Right cardiac atrium (tissue), 5 donors: Measurements from ENCODE around the gene LURAP1L. TPM values are rescaled to one million over a fixed set of nuclear protein-coding genes. Genes with fewer than 3 reads are reported as not detected.
"Not testable (repeated sequence)": the region's sequence is repeated elsewhere in the genome, so short reads cannot be mapped to it uniquely, and the experiment has no call there.

Experiments
- ATAC-seq, 2 donors: fragments of 200-7000 bp; cut with Tn5 transposase; one replicate each; pipeline versions ENCODE4 v1.8.0 to v1.9.1; 2020; ENCODE audit warnings: moderate library complexity in 2 of 2, mild to moderate bottlenecking in 1 of 2
- DNase-seq, 3 donors: peaks; one replicate each; pipeline ENCODE4 v3.0.0-alpha.2; 2020
- H3K27ac ChIP-seq: one replicate; pipeline ENCODE4 v1.5.1; 2013; ENCODE audit warnings: mild to moderate bottlenecking, low read length, control low read depth, moderate library complexity
- H3K27me3 ChIP-seq: one replicate; pipeline ENCODE4 v1.6.1; 2013; ENCODE audit not compliant: control insufficient read depth, insufficient read depth
- H3K4me1 ChIP-seq: one replicate; pipeline ENCODE4 v1.6.1; 2013; ENCODE audit warnings: low read length; ENCODE audit not compliant: control insufficient read depth, insufficient read depth
- H3K4me3 ChIP-seq: one replicate; pipeline ENCODE4 v1.5.1; 2013; ENCODE audit warnings: low read length, control low read depth
- H3K9me3 ChIP-seq: one replicate; pipeline ENCODE4 v1.6.1; 2013; ENCODE audit warnings: low read length; ENCODE audit not compliant: control insufficient read depth
- WGBS: extraction: QIAGEN DNeasy Blood & Tissue Kit; methylation state at CpG from one replicate; pipeline ENCODE4 v1.1.7; 2013; 5-methylcytosine and 5-hydroxymethylcytosine counted together
- intact Hi-C, 4 donors: fragments of 100-400 bp; cut with DNase I; formaldehyde crosslinking; loops; one replicate each; pipeline versions ENCODE4 v1.11.0 to v1.14.0; 2022 to 2023
- polyA plus RNA-seq: library from polyadenylated mRNA; stranded (reverse); fragments of 200-250 nt; gene quantifications from one replicate; pipeline ENCODE4 v1.2.3, GENCODE V29; 2013
- total RNA-seq, 4 donors: library from RNA; stranded (reverse); fragmentation: NEBNext Ultra II Directional; extraction: Animal tissue kit (Norgen Biotek cat#: 25700); gene quantifications; one replicate each; pipeline ENCODE4 v1.2.1, GENCODE V29; 2021
- donor health status: healthy with polysubstance abuse.
- donor health status: DM: no; HTN: yes; CAD: no.
- donor health status: DM: no; HTN: no; CAD: no.
- donor health status: DM: no; HTN: yes; CAD: no; lungs with severe emphysema.
- donor health status: DM: yes; HTN: yes; CAD: no.

Gene LURAP1L
- total and polyA plus RNA-seq, 5 donors, result 2.1 to 3.4 (median 2.8) TPM

GRCh38 chr9:12860998-12861397, 86.2 kb downstream of the LURAP1L start:
- Histone ChIP-seq H3K9me3 (no peaks in the 10 kb centered on the region), H3K27me3 (no peaks in the 10 kb centered on the region), H3K4me1 (no peaks in the 10 kb centered on the region), H3K27ac (no peak overlapping the region), H3K4me3 (no peak overlapping the region)
- intact Hi-C loops, result no loop called here
- ATAC-seq (no peak), DNase-seq (no peak)
- 98% methylated on average over 1 of the region's 1 CpG for WGBS

DNA sequence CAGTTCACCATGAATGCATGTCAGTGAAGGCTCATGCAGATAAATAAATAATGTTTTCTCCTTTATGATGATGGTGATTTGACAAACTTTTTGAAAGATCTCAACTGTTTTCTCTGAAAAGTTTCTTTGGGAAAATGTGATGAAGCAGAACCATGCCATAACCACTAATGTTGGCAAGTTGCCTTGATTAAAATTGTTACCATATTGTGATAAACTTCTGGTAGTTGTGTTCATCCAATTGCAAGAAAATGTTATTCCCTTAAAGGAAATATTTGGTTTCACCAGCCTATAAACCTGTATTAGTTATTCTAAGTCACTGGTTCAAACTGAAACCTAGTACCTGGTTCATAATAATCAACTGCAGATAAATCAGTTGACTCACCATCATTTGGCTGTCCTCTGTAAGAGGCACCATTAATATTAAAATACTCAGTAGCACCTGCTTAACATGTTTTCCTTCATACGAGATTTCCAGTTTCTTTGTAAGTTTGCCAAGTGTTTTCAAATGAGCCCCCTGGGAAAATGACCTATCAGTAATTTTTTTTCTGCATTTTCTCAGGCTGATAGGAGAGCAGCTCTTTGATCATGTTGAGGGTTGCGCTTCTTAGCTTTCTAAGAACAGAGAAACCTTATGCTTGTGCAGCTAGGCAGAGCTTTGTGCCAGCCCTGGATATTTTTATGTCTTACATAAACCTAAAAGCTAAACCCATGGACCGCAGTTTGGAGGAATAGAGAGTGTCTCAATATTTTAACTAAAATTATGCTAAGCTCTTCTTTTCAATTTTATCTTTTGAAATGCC, 88.0 kb downstream of the LURAP1L start:
- 53% methylated on average over 3 of the region's 3 CpGs for WGBS
- Histone ChIP-seq H3K9me3 (no peaks in the 10 kb centered on the region), H3K4me1 (no peaks in the 10 kb centered on the region), H3K4me3 (no peak overlapping the region), H3K27me3 (no peaks in the 10 kb centered on the region), H3K27ac (no peak overlapping the region)
- ATAC-seq, result no peak
- intact Hi-C loops, result no loop called here
- DNase-seq, result no peak

DNA sequence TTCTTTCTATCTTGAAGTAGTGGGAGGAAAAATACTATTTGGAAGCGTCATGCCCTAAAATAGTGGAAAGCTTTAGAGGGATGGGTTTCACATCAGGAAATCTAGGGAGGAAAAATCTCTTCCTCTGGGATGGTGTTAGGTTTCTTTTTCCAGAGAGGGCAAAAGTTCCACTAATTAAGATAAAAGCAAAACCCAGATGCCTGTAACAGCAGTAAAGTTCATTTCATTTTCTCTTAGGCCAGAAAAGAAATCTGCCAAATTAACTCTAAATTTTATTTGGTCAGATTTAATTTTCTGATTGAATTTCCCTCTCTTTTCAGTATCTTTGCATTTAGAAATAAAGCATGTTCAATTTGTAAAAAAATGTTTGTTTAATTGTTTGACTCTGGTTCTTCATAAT, 88.8 kb downstream of the LURAP1L start:
- no peak overlapping the region for H3K27ac ChIP-seq
- no peaks in the 10 kb centered on the region for H3K4me1 ChIP-seq
- no peak for DNase-seq
- 44% methylated on average over 1 of the region's 1 CpG for WGBS
- H3K27me3 ChIP-seq, result no peaks in the 10 kb centered on the region
- no peak overlapping the region for H3K4me3 ChIP-seq
- intact Hi-C loops, result no loop called here
- H3K9me3 ChIP-seq, result no peaks in the 10 kb centered on the region
- no peak for ATAC-seq

GRCh38 chr9:12865380-12865779, 90.6 kb downstream of the LURAP1L start:
- WGBS, result 97% methylated on average over 3 of the region's 3 CpGs
- H3K9me3 ChIP-seq, DNase-seq, H3K4me3 ChIP-seq, intact Hi-C loops, H3K4me1 ChIP-seq, H3K27ac ChIP-seq, H3K27me3 ChIP-seq, ATAC-seq: not testable (repeated sequence)

Other genes with a start within 250 kb of the LURAP1L start
- gene TYRP1, start 81.6 kb upstream of the LURAP1L start, total RNA-seq, result 10 to 100 TPM; 30.2 to 62.1 (median 35.5) TPM
- 15.3 TPM for gene TYRP1, start 81.6 kb upstream of the LURAP1L start, polyA plus RNA-seq